CD4-positive, alpha-beta memory T cell (primary cell): ENCODE data around the gene PRKG1. TPM values are rescaled to one million over a fixed set of nuclear protein-coding genes. Genes with fewer than 3 reads are reported as not detected.
"Not testable (repeated sequence)": the region's sequence is repeated elsewhere in the genome, so short reads cannot be mapped to it uniquely, and the experiment has no call there.

Experiments used
- CTCF ChIA-PET: fragments of 350-600 bp; sonication (Branson Sonifier 250); formaldehyde crosslinking; loops from one replicate; lab custom pipeline; 2021; ENCODE audit warnings: inconsistent platforms; ENCODE audit not compliant: partially characterized antibody; lab: Charles Lee
- POLR2A ChIA-PET: fragments of 350-600 bp; sonication (Branson Sonifier 250); formaldehyde crosslinking; loops from one replicate; lab custom pipeline; 2021; ENCODE audit not compliant: partially characterized antibody; lab: Charles Lee
- DNase-seq, 5 donors: peaks; one replicate each; pipeline versions ENCODE4 v3.0.0 to v3.0.0-alpha.2; 2020 to 2022; ENCODE audit warnings: mixed read lengths in 1 of 5
- H3K27ac ChIP-seq: one replicate; pipeline ENCODE4 v1.7.0; 2013; ENCODE audit warnings: low read depth, low read length
- H3K27me3 ChIP-seq: 2 replicates; pipeline ENCODE4 v1.7.0; 2013; ENCODE audit warnings: mild to moderate bottlenecking, low read length, moderate library complexity; ENCODE audit not compliant: insufficient read depth
- H3K36me3 ChIP-seq: 2 replicates; pipeline ENCODE4 v1.7.0; 2013; ENCODE audit warnings: mild to moderate bottlenecking, low read length, moderate library complexity; ENCODE audit not compliant: insufficient read depth
- H3K4me1 ChIP-seq: 2 replicates; pipeline ENCODE4 v1.7.0; 2013; ENCODE audit warnings: mild to moderate bottlenecking, low read length, moderate library complexity; ENCODE audit not compliant: insufficient read depth
- H3K4me3 ChIP-seq, 2 donors: one replicate each; pipeline ENCODE4 v1.7.0; 2013; ENCODE audit warnings: low read length in 2 of 2, mild to moderate bottlenecking in 1 of 2
- H3K9me3 ChIP-seq, 2 donors: one replicate each; pipeline ENCODE4 v1.7.0; 2013; ENCODE audit warnings: low read length in 2 of 2, control low read depth in 1 of 2; ENCODE audit not compliant: control insufficient read depth in 1 of 2
- H3K27ac Mint-ChIP-seq, 7 donors: one replicate each; pipeline ENCODE4 v1.8.0; 2020 to 2021; ENCODE audit warnings: mixed read lengths in 7 of 7, mild to moderate bottlenecking in 6 of 7, inconsistent platforms in 3 of 7, moderate library complexity in 3 of 7
- H3K27me3 Mint-ChIP-seq, 2 donors: one replicate each; pipeline ENCODE4 v1.8.0; 2020 to 2021; ENCODE audit warnings: mixed read lengths in 2 of 2
- H3K36me3 Mint-ChIP-seq, 2 donors: one replicate each; pipeline ENCODE4 v1.8.0; 2020 to 2021; ENCODE audit warnings: mixed read lengths in 2 of 2, inconsistent platforms in 1 of 2, mild to moderate bottlenecking in 1 of 2
- H3K4me1 Mint-ChIP-seq, 4 donors: one replicate each; pipeline ENCODE4 v1.8.0; 2020 to 2021; ENCODE audit warnings: mixed read lengths in 4 of 4, mild to moderate bottlenecking in 1 of 4
- H3K4me3 Mint-ChIP-seq, 8 donors: one replicate each; pipeline ENCODE4 v1.8.0; 2020 to 2021; ENCODE audit warnings: mixed read lengths in 8 of 8, mild to moderate bottlenecking in 7 of 8, moderate library complexity in 6 of 8, inconsistent platforms in 3 of 8
- H3K9me3 Mint-ChIP-seq, 8 donors: one replicate each; pipeline ENCODE4 v1.8.0; 2020 to 2021; ENCODE audit warnings: mixed read lengths in 8 of 8, mild to moderate bottlenecking in 5 of 8, inconsistent platforms in 3 of 8, moderate library complexity in 1 of 8
- intact Hi-C: fragments of 100-400 bp; cut with micrococcal nuclease; formaldehyde crosslinking; loops from one replicate; pipeline ENCODE4 v1.15.1; 2023
- polyA plus RNA-seq, 2 donors: library from polyadenylated mRNA; unstranded; fragments of 300-500 nt; fragmentation: Illumina TruSeq; gene quantifications; one replicate each; pipeline ENCODE4 v1.2.3, GENCODE V29; 2021
- total RNA-seq, 2 experiments: library from RNA; stranded (reverse); gene quantifications; one replicate each; pipeline ENCODE4 v1.2.3, GENCODE V29; 2021

The PRKG1 gene
- total and polyA plus RNA-seq, 4 experiments from 2014 or later = 0.06 to 0.20 TPM; not detected in 2

- CTCF ChIA-PET = interaction anchor here (1.1 kb wide), 1 partner anchor 8 kb away, joined by 3 read pairs; no protein-coding TSS in a partner anchor
- H3K36me3 Mint-ChIP-seq = no peaks in the 10 kb centered on the region
- POLR2A ChIA-PET = no interaction called here
- intact Hi-C loops = no loop called here
- Histone ChIP-seq H3K4me3 (no peak overlapping the region), H3K36me3 (no peaks in the 10 kb centered on the region), H3K27me3 (no peaks in the 10 kb centered on the region), H3K27ac (no peak overlapping the region), H3K4me1 (no peaks in the 10 kb centered on the region), H3K9me3 (no peaks in the 10 kb centered on the region)
- no peak overlapping the region for H3K27ac Mint-ChIP-seq
- H3K9me3 Mint-ChIP-seq = peaks cover 0 to 2% (median 0%) of the 10 kb centered on the region in 8 donors
- no peak for DNase-seq
- H3K27me3 Mint-ChIP-seq = no peaks in the 10 kb centered on the region
- H3K4me1 Mint-ChIP-seq = no peaks in the 10 kb centered on the region
- no peak overlapping the region for H3K4me3 Mint-ChIP-seq
Observed at GRCh38 chr10:51204066-51204465, 129.8 kb downstream of the PRKG1 start.

- no peaks in the 10 kb centered on the region for H3K36me3 ChIP-seq
- no peaks in the 10 kb centered on the region for H3K27me3 ChIP-seq
- no peaks in the 10 kb centered on the region for H3K9me3 ChIP-seq
- Mint-ChIP-seq H3K9me3 (peaks cover 0 to 2% (median 0%) of the 10 kb centered on the region in 8 donors), H3K4me1 (no peaks in the 10 kb centered on the region), H3K27ac (no peak overlapping the region), H3K27me3 (no peaks in the 10 kb centered on the region), H3K4me3 (no peak overlapping the region), H3K36me3 (no peaks in the 10 kb centered on the region)
- H3K27ac ChIP-seq = no peak overlapping the region
- ChIA-PET CTCF (interaction anchor here (1.1 kb wide), 1 partner anchor 9 kb away, joined by 3 read pairs; no protein-coding TSS in a partner anchor), POLR2A (no interaction called here)
- no peak overlapping the region for H3K4me3 ChIP-seq
- no peaks in the 10 kb centered on the region for H3K4me1 ChIP-seq
- no peak for DNase-seq
- intact Hi-C loops = no loop called here
Observed at GRCh38 chr10:51204701-51205100, 130.4 kb downstream of the PRKG1 start.

GRCh38 chr10:51206500-51206899 lies 132.2 kb downstream of the PRKG1 start:
- Histone ChIP-seq H3K36me3 (no peaks in the 10 kb centered on the region), H3K4me1 (no peaks in the 10 kb centered on the region), H3K9me3 (no peaks in the 10 kb centered on the region), H3K4me3 (no peak overlapping the region), H3K27me3 (no peaks in the 10 kb centered on the region), H3K27ac (no peak overlapping the region)
- H3K4me3 Mint-ChIP-seq = no peak overlapping the region
- DNase-seq = no peak
- CTCF ChIA-PET = no interaction called here
- no peak overlapping the region for H3K27ac Mint-ChIP-seq
- intact Hi-C loops = no loop called here
- H3K4me1 Mint-ChIP-seq = no peaks in the 10 kb centered on the region
- H3K27me3 Mint-ChIP-seq = no peaks in the 10 kb centered on the region
- H3K36me3 Mint-ChIP-seq = no peaks in the 10 kb centered on the region
- POLR2A ChIA-PET = no interaction called here
- H3K9me3 Mint-ChIP-seq = peaks cover 0 to 2% (median 0%) of the 10 kb centered on the region in 8 donors

- H3K27me3 Mint-ChIP-seq, H3K27ac Mint-ChIP-seq, H3K9me3 ChIP-seq, H3K4me3 Mint-ChIP-seq, H3K27me3 ChIP-seq, H3K4me1 ChIP-seq, H3K27ac ChIP-seq, intact Hi-C loops, POLR2A ChIA-PET, H3K4me1 Mint-ChIP-seq, H3K9me3 Mint-ChIP-seq, H3K4me3 ChIP-seq, H3K36me3 Mint-ChIP-seq, DNase-seq, H3K36me3 ChIP-seq, CTCF ChIA-PET: not testable (repeated sequence)
Observed at GRCh38 chr10:51212937-51213336, 138.7 kb downstream of the PRKG1 start.

- H3K4me1 Mint-ChIP-seq = no peaks in the 10 kb centered on the region
- intact Hi-C loops = no loop called here
- no peaks in the 10 kb centered on the region for H3K36me3 Mint-ChIP-seq
Observed at GRCh38 chr10:51214207-51215196, 140.2 kb downstream of the PRKG1 start.

GRCh38 chr10:51215951-51216834 lies 141.9 kb downstream of the PRKG1 start:
- intact Hi-C loops = no loop called here
- no peaks in the 10 kb centered on the region for H3K36me3 Mint-ChIP-seq
- no peak overlapping the region for H3K4me3 Mint-ChIP-seq
- CTCF ChIA-PET = no interaction called here
- peaks cover 0 to 3% (median 0%) of the 10 kb centered on the region in 8 donors for H3K9me3 Mint-ChIP-seq
- H3K27me3 Mint-ChIP-seq = no peaks in the 10 kb centered on the region
- H3K4me3 ChIP-seq = no peak overlapping the region
- H3K4me1 ChIP-seq = no peaks in the 10 kb centered on the region
- H3K9me3 ChIP-seq = no peaks in the 10 kb centered on the region
- no peak overlapping the region for H3K27ac Mint-ChIP-seq
- no peaks in the 10 kb centered on the region for H3K4me1 Mint-ChIP-seq
- no peaks in the 10 kb centered on the region for H3K27me3 ChIP-seq
- no peaks in the 10 kb centered on the region for H3K36me3 ChIP-seq
- H3K27ac ChIP-seq = no peak overlapping the region
- POLR2A ChIA-PET = no interaction called here
- DNase-seq = no peak

More at GRCh38 chr10:51214207-51215196, 140.2 kb downstream of the PRKG1 start:
- no peak overlapping the region for H3K27ac Mint-ChIP-seq
- no peaks in the 10 kb centered on the region for H3K27me3 Mint-ChIP-seq
- peak overlapping the region in 1 of 8 donors; percentile 22 for H3K4me3 Mint-ChIP-seq
- peaks cover 0 to 3% (median 0%) of the 10 kb centered on the region in 8 donors for H3K9me3 Mint-ChIP-seq
- H3K4me3 ChIP-seq = no peak overlapping the region
- no peaks in the 10 kb centered on the region for H3K9me3 ChIP-seq
- ChIA-PET CTCF (no interaction called here), POLR2A (no interaction called here)
- no peak for DNase-seq
- H3K36me3 ChIP-seq = no peaks in the 10 kb centered on the region
- no peak overlapping the region for H3K27ac ChIP-seq
- H3K27me3 ChIP-seq = no peaks in the 10 kb centered on the region
- no peaks in the 10 kb centered on the region for H3K4me1 ChIP-seq

GRCh38 chr10:51217505-51217904 lies 143.2 kb downstream of the PRKG1 start:
- H3K36me3 ChIP-seq = no peaks in the 10 kb centered on the region
- H3K4me3 ChIP-seq = no peak overlapping the region
- H3K27ac ChIP-seq = no peak overlapping the region
- H3K4me1 Mint-ChIP-seq = no peaks in the 10 kb centered on the region
- H3K27me3 ChIP-seq = no peaks in the 10 kb centered on the region
- H3K9me3 Mint-ChIP-seq = peaks cover 0 to 3% (median 0%) of the 10 kb centered on the region in 8 donors
- intact Hi-C loops = no loop called here
- no peaks in the 10 kb centered on the region for H3K36me3 Mint-ChIP-seq
- POLR2A ChIA-PET = no interaction called here
- CTCF ChIA-PET = no interaction called here
- H3K4me1 ChIP-seq = no peaks in the 10 kb centered on the region
- H3K27ac Mint-ChIP-seq = no peak overlapping the region
- DNase-seq = no peak
- no peak overlapping the region for H3K4me3 Mint-ChIP-seq
- no peaks in the 10 kb centered on the region for H3K9me3 ChIP-seq
- no peaks in the 10 kb centered on the region for H3K27me3 Mint-ChIP-seq
